Dermis blood vessel endothelial cell (primary cell): Measurements from ENCODE around the gene CEND1. TPM values are rescaled to one million over a fixed set of nuclear protein-coding genes. Genes with fewer than 3 reads are reported as not detected.
A peak's percentile ranks its signal among the peaks of the same experiment; 100 is the strongest.

ENCODE experiments used
- DNase-seq: peaks from one replicate; pipeline ENCODE4 v3.0.0; 2010
- total RNA-seq: library from RNA; depleted of rRNA; stranded (reverse); fragments of >200 nt; gene quantifications from 2 replicates; pipeline ENCODE4 v1.2.3, GENCODE V29; 2014

CEND1 gene
- total RNA-seq, 1 donor from 2014 or later: 0.17 TPM

DNA sequence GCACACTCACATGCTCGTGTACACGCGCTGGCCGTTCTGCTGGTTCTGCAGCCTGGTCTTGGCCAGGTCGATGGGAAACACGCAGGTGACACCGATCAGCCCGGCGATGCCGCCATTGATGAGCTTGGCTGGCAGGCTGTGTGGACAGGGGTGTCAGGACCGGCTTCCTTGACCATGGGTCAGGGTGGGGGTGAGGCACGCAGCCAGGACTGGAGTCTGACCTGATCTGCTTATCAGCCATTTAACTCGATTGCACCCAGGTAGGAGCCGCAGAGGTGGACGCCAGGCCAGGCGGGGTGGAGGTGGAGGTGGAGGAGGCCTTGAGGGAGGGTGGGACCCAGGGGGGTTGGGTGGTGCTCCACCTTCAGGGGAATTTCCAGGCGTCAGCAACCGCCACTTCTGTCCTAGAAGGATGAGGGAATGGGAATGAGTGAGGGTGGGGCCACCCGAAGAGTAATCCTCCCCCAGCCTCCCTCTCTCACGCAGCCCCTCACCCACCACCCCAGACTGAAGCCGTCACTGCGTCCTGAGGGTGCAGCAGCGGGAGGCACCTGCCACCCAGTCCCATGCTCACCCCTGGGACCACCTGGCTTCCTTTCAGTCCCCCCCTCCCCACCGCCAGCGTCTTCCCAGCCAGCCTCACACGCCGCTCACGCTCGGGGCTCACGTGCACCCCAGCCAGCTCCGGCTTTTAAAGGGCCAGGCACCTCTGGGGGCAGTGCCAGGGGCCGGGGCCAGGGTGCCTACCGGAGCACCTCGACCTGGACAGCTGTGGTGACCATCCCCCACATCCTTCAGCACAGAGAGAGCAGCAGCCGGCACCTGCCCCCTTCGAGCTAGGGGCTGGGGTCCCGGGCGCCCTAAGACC lies 5.1 kb upstream of the CEND1 start:
- DNase-seq: no peak

DNA sequence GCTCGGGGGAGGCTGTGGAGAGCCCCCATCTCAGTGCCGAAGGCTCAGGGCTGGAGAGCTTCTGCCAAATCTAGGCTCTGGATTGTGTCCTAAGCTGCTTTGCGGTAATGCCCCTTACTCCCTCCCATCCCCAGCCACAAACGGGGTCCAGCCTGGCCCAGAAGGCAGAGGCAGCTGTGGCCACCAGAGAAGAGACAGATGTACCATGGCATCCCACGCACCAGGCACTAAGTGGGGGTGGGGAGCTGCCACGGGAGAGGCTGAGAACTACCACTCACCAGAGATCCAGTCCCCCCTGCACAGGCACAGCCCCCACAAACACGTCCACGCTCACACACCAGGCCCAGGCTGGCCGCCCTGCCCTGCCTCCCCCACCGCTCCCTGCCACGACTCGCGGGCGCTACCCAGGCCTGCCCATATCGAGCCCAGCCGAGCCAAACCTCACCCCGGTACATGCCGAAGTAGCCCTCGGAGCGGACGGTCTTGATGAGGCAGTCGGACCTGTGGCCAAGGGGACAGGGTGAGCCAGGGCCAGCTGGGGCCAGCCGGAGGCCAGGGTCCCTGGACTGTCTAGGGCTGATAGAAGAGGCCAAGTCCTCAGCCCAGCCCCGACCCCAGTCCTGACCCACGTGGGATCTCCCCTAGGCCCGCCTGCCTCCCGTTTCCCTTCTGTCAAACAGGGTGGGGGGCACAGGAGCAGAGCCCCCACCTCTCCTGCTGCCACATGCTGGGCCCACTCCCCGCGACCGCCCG lies 4.3 kb upstream of the CEND1 start:
- DNase-seq: no peak

GRCh38 chr11:793556-793955 lies 3.7 kb upstream of the CEND1 start:
- no peak for DNase-seq

GRCh38 chr11:792873-793272 lies 3.0 kb upstream of the CEND1 start:
- DNase-seq: no peak

GRCh38 chr11:792535-792821 lies 2.6 kb upstream of the CEND1 start:
- no peak for DNase-seq

DNA sequence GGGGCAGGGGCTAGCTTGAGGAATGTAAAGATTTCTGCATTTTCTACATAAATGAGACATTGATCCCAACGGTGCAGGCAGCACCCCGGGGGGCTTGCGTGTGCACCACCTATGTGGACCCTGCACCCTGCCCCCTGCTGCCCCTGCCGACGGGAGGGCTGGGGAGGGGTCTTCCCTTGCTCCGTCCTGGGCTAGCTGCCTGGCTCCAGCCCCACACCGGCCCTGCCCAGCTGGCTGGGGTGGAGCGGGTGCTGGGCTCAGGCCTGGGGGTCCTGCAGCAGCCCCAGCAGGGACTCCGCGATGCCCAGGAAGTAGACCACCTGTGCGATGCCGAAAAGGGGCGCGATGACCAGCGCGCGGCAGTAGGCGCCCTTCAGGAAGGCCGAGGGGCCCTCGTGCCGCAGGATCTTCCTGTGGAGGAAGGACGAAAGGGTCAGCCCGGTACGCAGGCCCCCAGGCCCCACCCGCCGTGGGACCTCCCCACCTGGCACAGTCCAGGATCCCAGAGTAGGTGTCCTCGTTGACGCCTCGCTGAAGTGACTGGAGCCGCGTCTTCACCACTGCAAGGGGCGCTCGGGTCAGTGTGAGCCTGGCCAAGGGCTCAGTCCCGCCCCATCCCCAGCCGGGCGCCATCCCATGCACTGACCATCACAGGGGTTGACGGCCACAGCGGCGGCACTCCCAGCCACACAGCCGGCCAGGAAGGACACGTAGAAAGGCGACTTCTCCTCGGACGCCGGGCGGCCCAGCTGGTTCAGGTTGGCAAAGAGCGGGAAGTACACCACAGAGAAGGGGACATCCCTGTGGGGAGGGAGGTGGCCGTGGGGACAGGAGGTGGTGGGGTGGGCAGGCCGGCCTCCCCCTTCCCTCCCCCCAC lies 2.0 kb upstream of the CEND1 start:
- DNase-seq: no peak

GRCh38 chr11:790721-791564 lies 1.1 kb upstream of the CEND1 start:
- DNase-seq: no peak

DNA sequence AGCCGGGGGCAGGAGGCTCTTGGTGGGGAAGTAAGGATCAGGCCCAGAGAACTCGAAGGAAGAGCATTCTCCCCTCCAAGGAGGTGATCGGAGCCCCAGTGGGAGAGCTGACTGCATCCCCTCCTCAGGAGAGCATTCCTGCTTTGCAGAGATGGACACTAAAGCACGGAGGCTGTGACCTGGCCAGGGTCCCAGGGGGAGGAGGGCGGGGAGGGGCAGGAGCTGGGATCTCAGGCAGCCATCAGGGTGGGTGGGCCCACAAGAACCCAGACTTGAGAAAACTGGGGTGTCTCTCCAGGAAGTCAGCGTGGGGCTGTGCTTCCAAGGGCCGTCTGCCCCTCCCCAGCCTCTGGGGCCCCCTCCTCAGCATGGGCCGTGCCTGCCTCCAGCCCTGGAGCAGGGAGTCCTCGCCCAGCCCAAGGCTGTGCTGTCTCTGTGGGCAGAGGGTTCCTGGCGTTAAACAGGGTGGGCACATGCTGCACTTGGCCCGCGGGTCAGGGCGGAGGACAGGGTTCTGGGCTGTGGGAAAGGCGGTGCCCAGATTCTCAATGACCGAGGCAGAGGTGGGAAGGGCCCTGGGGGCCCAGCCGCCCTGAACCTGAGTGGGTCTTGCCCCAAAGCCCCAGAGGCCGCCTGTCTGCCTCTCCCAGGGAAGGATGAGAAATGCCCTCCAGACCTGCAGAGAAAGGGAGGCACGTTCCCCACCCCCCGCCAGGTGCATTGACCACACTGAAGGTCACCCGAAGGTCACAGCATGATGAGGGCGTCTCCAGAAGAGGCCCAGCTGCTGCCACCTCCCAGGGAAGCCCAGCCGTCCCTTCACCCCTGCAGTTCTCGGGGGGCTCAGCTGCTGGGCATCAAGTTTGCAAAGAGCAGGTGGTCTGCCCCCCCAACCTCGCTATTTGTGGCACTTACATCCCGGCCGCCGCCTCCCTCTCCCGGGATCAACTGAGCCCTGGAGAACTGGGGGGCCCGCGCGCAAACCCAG lies 643 bp downstream of the CEND1 start:
- no peak for DNase-seq

DNA sequence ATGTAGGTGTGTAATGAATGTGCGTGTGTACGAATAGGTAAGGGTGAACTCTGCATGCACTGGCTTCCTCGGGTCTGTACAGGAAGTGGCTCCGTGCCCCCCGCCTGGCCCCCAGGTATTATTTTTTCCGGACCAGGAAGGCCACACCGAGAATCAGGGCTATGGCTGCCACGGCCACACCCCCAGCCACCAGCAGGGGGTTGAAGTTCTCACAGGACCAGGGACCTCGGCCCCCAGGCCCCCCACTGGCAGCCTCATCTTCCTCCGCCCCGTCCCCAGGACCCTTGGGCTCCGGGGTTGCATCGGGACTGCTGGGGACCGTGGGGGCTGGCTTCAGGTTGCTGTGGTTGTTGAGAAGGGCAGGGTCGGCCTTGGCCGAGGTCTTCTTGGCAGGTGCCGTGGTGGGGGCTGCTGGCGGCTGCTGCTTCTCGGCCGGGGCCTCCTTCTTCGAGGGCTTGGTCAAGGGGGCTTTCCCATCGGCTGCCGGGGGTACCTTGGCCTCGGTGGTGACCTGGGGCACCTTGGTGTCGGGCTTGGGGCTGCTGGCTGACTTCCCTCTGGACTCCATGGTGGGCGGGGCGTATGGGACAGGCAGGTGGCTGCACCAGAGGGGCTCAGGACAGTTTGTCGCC lies 1.8 kb downstream of the CEND1 start:
- DNase-seq: no peak

GRCh38 chr11:787084-787675 lies 2.7 kb downstream of the CEND1 start:
- no peak for DNase-seq

GRCh38 chr11:786235-787083 lies 3.4 kb downstream of the CEND1 start:
- no peak for DNase-seq

DNA sequence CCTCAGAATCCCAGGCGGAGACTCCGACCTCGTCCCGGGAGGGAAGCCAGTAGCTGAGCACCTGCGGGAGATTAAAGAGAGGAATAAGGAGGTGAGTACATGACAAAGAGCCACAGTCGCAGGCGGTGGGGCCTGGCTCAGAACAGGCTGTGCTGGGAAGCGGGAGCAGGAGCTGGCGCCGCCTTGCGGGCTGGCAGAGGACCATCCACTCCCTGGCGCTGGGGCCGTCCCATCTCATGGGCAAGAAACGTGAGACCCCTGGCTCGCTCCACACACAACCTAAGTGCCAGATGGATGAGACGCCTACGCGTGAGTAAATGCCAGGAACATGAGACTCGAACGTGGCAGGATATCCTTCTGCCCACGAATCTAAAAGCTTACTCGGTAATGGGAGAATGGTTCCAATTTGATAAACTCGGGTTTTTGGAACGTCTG lies 6.3 kb downstream of the CEND1 start:
- DNase-seq: peak; percentile 90

DNA sequence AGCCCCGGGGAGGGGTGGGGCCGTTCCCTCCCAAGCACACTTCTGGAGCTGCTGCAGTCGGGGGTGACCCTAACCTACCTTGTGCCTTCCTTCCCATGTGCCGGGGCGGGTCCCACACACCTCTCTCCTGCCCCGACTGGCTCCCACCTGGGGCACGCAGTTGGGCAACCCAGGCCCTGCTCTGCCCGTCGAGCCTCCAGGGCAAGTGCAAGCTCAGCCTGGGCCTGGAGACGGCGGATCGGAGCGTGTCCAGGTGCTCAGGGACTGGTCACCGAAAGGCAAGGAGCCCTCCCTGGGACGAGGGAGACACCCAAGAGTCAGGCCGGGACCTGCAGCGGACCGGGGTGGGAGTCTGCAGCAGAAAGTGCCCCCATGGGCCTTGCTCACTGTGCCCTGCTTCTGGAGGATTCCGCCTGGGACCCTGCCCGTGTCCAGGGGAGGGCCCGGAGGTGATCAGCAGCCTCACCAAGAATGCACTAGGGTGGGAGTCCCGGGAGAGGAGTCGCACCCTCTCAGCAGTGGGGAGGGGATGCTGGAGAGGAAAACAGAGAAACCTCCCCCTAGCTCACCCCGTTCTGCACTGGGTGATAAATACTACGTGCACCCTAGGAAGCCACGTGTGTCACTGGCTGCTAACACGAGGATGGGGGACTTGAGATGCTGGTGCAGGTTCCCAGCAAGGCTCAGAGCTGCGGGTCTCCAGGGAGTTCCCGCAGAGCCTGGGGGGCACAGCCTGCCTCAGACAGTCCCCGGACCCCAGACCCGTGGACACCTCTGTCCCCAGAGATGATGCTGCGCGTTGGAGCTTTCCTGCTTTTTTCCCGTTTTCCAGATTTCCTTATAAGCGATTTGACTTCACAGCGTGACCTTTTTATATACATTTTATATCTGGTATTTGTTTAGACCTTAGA lies 7.4 kb downstream of the CEND1 start:
- DNase-seq: no peak

DNA sequence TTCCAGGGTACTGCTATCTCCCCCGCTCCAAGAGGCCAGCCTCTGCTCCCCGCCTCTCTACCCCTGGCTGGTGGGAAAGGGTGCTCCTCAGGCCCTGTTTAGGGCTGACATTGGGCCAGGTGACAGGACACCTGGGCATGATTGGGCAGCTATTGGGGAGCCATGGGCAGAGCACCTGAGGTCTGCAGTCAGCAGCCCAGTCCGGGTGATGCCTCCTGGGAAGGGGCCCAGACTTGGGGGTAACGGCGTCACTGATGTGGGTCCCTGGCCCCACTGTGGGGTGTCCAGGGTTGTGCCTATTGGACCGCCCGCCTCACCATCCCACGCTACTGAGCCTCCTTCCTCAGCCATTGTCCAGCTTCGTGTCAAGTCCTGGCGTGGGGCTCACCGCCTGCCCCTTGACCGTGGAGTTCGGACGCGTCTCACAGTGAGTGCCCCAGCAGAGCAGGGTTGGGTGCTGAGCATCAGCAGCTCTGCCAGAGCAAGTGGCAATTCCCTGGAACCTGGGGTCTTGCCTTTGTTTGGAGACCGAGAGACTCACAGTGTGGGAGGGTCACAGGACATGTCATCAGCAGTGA lies 9.8 kb downstream of the CEND1 start:
- DNase-seq: no peak

DNA sequence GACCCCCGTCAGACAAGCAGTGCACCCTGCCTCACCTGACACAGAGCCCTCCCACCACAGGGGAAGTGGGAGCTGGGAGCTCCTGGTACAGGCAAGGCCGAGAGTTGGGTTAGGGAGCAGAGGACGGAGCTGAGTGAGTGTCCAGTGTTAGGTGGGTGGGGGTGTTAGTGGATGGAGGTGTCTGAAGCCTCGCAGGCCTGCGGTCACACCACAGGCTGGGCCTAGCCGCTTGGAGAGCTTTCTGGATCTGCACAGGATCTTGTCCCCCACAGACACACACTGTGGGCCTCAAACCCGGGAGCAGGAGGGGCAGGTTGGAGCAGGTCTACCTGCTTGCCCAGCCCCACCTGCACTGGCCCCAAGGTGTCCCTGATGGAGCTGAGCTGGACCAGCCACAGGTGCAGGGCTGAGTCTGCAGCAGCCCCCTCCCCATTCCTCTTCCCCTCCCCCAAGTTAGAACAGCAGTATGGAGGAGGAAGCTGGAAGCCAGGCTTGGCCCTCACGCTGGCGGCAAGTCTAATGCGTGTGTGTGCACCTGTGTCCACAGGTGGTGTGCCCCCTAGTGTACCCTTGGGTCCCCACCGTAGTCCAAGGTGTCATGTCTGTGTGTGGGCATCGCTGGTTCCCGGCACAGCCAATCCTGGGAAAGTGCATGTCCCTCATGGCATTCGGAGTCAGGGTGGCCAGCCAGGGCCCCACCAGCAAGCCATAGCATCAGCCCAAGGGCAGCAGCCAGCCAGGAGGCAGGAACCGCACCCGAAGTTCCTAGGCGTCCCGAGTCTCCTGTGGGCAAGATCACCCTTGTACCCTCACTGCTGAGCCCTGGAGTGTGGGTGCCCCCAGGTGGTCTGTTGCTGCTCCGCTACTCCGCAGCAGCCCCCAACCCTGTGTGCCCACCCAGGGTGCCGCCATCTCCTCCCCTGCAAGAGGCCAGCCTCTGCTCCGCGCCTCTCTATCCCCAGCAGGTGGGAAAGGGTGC lies 10.6 kb downstream of the CEND1 start:
- no peak for DNase-seq
